WTC11 (cell line): ENCODE measurements around the gene C2orf72. TPM values are rescaled to one million over a fixed set of nuclear protein-coding genes. Genes with fewer than 3 reads are reported as not detected.

Experiments
- ATAC-seq: fragments of 200-7000 bp; cut with Tn5 transposase; 2 replicates; pipeline ENCODE4 v1.10.0; 2021; ENCODE audit warnings: mild to moderate bottlenecking, moderate library complexity
- CTCF ChIA-PET: fragments of 300-600 bp; sonication (Branson Sonifier 250); formaldehyde crosslinking; loops from one replicate; lab custom pipeline; 2021; ENCODE audit warnings: antibody characterized with exemption; lab: Charles Lee
- POLR2A ChIA-PET: fragments of 350-600 bp; sonication (Branson Sonifier 250); formaldehyde crosslinking; loops from one replicate; lab custom pipeline; 2021; ENCODE audit warnings: antibody characterized with exemption; lab: Charles Lee
- DNase-seq: peaks from one replicate; pipeline ENCODE4 v3.0.0; 2021; ENCODE audit warnings: low spot score
- H3K27ac Mint-ChIP-seq: 2 replicates; pipeline ENCODE4 v1.8.0; 2021; ENCODE audit warnings: mixed read lengths
- H3K27me3 Mint-ChIP-seq: 2 replicates; pipeline ENCODE4 v1.8.0; 2021; ENCODE audit warnings: low read depth, mild to moderate bottlenecking, moderate library complexity, mixed read lengths
- H3K36me3 Mint-ChIP-seq: 2 replicates; pipeline ENCODE4 v1.8.0; 2021; ENCODE audit warnings: mixed read lengths
- H3K4me1 Mint-ChIP-seq: 2 replicates; pipeline ENCODE4 v1.8.0; 2022; ENCODE audit warnings: mixed read lengths
- H3K4me3 Mint-ChIP-seq: 2 replicates; pipeline ENCODE4 v1.8.0; 2021; ENCODE audit warnings: mild to moderate bottlenecking, moderate library complexity, mixed read lengths
- H3K9me3 Mint-ChIP-seq: 2 replicates; pipeline ENCODE4 v1.8.0; 2021; ENCODE audit warnings: mixed read lengths
- ATF6 ChIP-seq: sonication (generic); formaldehyde crosslinking; IDR thresholded peaks from 2 replicates; pipeline ENCODE4 v1.8.1; 2023; ENCODE audit warnings: mild to moderate bottlenecking, missing genetic modification reagents
- CBFB ChIP-seq: sonication (generic); formaldehyde crosslinking; IDR thresholded peaks from 2 replicates; pipeline ENCODE4 v1.8.1; 2022; ENCODE audit warnings: mild to moderate bottlenecking, low read depth, missing genetic modification reagents
- CREM ChIP-seq: sonication (generic); formaldehyde crosslinking; IDR thresholded peaks from 2 replicates; pipeline ENCODE4 v1.8.1; 2022; ENCODE audit warnings: mild to moderate bottlenecking, missing genetic modification reagents, moderate library complexity
- CTCF ChIP-seq: fragments of 200-600 bp; IDR thresholded peaks from 2 replicates; pipeline ENCODE4 v1.8.0; 2022; ENCODE audit warnings: antibody characterized with exemption
- E2F1 ChIP-seq: sonication (generic); formaldehyde crosslinking; IDR thresholded peaks from 2 replicates; pipeline ENCODE4 v1.8.0; 2022; ENCODE audit warnings: mild to moderate bottlenecking, missing genetic modification reagents
- E2F5 ChIP-seq: sonication (generic); formaldehyde crosslinking; IDR thresholded peaks from 2 replicates; pipeline ENCODE4 v1.8.1; 2022; ENCODE audit warnings: mild to moderate bottlenecking, moderate library complexity, missing genetic modification reagents
- FOXK1 ChIP-seq: sonication (generic); formaldehyde crosslinking; IDR thresholded peaks from 2 replicates; pipeline ENCODE4 v1.8.0; 2022; ENCODE audit warnings: mild to moderate bottlenecking, moderate library complexity, missing genetic modification reagents
- GRHL2 ChIP-seq: fragments of 250-450 bp; sonication (Bioruptor Pico); IDR thresholded peaks from 2 replicates; pipeline ENCODE4 v1.8.0; 2022; ENCODE audit warnings: mild to moderate bottlenecking, moderate library complexity; ENCODE audit not compliant: insufficient replicate concordance, severe bottlenecking
- HMGA2 ChIP-seq: fragments of 250-450 bp; sonication (Bioruptor Pico); IDR thresholded peaks from 2 replicates; pipeline ENCODE4 v1.4.0; 2021; ENCODE audit warnings: mild to moderate bottlenecking, moderate library complexity
- MYBL2 ChIP-seq: sonication (generic); formaldehyde crosslinking; IDR thresholded peaks from 2 replicates; pipeline ENCODE4 v1.8.1; 2023; ENCODE audit warnings: mild to moderate bottlenecking, moderate library complexity, missing genetic modification reagents
- OVOL2 ChIP-seq: fragments of 250-450 bp; sonication (Bioruptor Pico); IDR thresholded peaks from 2 replicates; pipeline ENCODE4 v1.9.0; 2021; ENCODE audit warnings: mild to moderate bottlenecking, borderline replicate concordance
- SOX15 ChIP-seq: fragments of 250-450 bp; sonication (Bioruptor Pico); IDR thresholded peaks from 2 replicates; pipeline ENCODE4 v1.9.0; 2021; ENCODE audit warnings: mild to moderate bottlenecking
- ZBTB21 ChIP-seq: sonication (generic); formaldehyde crosslinking; IDR thresholded peaks from 2 replicates; pipeline ENCODE4 v1.8.1; 2023; ENCODE audit warnings: mild to moderate bottlenecking, missing genetic modification reagents, borderline replicate concordance
- ZMAT4 ChIP-seq: fragments of 250-450 bp; sonication (Bioruptor Pico); IDR thresholded peaks from 2 replicates; pipeline ENCODE4 v1.9.0; 2021; ENCODE audit warnings: mild to moderate bottlenecking
- ZNF219 ChIP-seq: sonication (generic); formaldehyde crosslinking; IDR thresholded peaks from 2 replicates; pipeline ENCODE4 v1.8.0; 2023; ENCODE audit warnings: missing genetic modification reagents, mild to moderate bottlenecking, borderline replicate concordance
- total RNA-seq: library from RNA; stranded (reverse); gene quantifications from 3 replicates; pipeline ENCODE4 v1.2.3, GENCODE V29; 2021

Gene C2orf72
- total RNA-seq, 1 experiment from 2014 or later: 1.7 TPM

GRCh38 chr2:231030725-231031124, 6.6 kb upstream of the C2orf72 start:
- no peaks in the 10 kb centered on the region for H3K36me3 Mint-ChIP-seq
- DNase-seq: no peak
- no peaks in the 10 kb centered on the region; the same call in 1 of the 2 replicates for H3K9me3 Mint-ChIP-seq
- no peak overlapping the region for H3K27ac Mint-ChIP-seq
- no peak overlapping the region for H3K4me3 Mint-ChIP-seq
- peaks cover 41% of the 10 kb centered on the region for H3K27me3 Mint-ChIP-seq
- H3K4me1 Mint-ChIP-seq: no peaks in the 10 kb centered on the region
- ChIA-PET CTCF (interaction anchor here (1.0 to 2.4 kb wide), 2 partner anchors 22 to 27 kb away, joined by 3 to 8 read pairs; no protein-coding TSS in a partner anchor), POLR2A (no interaction called here)
- TF ChIP-seq ATF6 (no peak), HMGA2 (no peak), SOX15 (no peak), GRHL2 (CRISPR knock-in tag) (no peak), ZBTB21 (no peak), CBFB (CRISPR knock-in tag) (no peak), CTCF (no peak), E2F5 (no peak), CREM (CRISPR knock-in tag) (no peak), OVOL2 (CRISPR knock-in tag) (no peak), E2F1 (CRISPR knock-in tag) (no peak), MYBL2 (CRISPR knock-in tag) (no peak)
- TF ChIP-seq, all 79 proteins: peak for 0
- ATAC-seq: no peak

GRCh38 chr2:231032575-231033140, 4.7 kb upstream of the C2orf72 start:
- TF ChIP-seq OVOL2 (CRISPR knock-in tag): no peak
- TF ChIP-seq ZMAT4 (CRISPR knock-in tag): no peak
- TF ChIP-seq FOXK1: no peak
- TF ChIP-seq ZNF219 (CRISPR knock-in tag): no peak
- ChIA-PET CTCF (interaction anchor here (1.1 to 1.4 kb wide), 3 partner anchors 20 to 160 kb away, joined by 3 to 4 read pairs (median 4); no protein-coding TSS in a partner anchor), POLR2A (no interaction called here)
- Mint-ChIP-seq H3K36me3 (no peaks in the 10 kb centered on the region), H3K4me3 (no peak overlapping the region), H3K27ac (no peak overlapping the region), H3K27me3 (peaks cover 56% of the 10 kb centered on the region), H3K9me3 (no peaks in the 10 kb centered on the region; the same call in 1 of the 2 replicates), H3K4me1 (no peaks in the 10 kb centered on the region; the same call in 1 of the 2 replicates)
- DNase-seq (no peak), ATAC-seq (no peak)
